Activated T-cell treated with anti-CD3 and anti-CD28 coated beads, Interleukin-2, amount 50 U/mL, for 4 hours (primary cell): Measurements from ENCODE around the gene NFYB. TPM values are rescaled to one million over a fixed set of nuclear protein-coding genes. Genes with fewer than 3 reads are reported as not detected.
"Not testable (repeated sequence)": the region's sequence is repeated elsewhere in the genome, so short reads cannot be mapped to it uniquely, and the experiment has no call there.

Experiments used
- ATAC-seq, 2 donors: fragments of 200-7000 bp; cut with Tn5 transposase; one replicate each; pipeline ENCODE4 v1.10.0; 2021
- DNase-seq: peaks from one replicate; pipeline ENCODE4 v3.0.0-alpha.2; 2020
- H3K27me3 Mint-ChIP-seq: one replicate; pipeline ENCODE4 v1.8.0; 2021; ENCODE audit warnings: low read depth, mixed read lengths
- H3K36me3 Mint-ChIP-seq: one replicate; pipeline ENCODE4 v1.8.0; 2022; ENCODE audit warnings: mixed read lengths; ENCODE audit not compliant: insufficient read depth
- H3K4me1 Mint-ChIP-seq: one replicate; pipeline ENCODE4 v1.8.0; 2021; ENCODE audit warnings: low read depth, mixed read lengths
- H3K4me3 Mint-ChIP-seq: one replicate; pipeline ENCODE4 v1.8.0; 2021; ENCODE audit warnings: mild to moderate bottlenecking, moderate library complexity, mixed read lengths
- H3K9me3 Mint-ChIP-seq: one replicate; pipeline ENCODE4 v1.8.0; 2021; ENCODE audit warnings: mixed read lengths
- total RNA-seq, 3 donors: library from RNA; stranded (reverse); gene quantifications; one replicate each; pipeline ENCODE4 v1.2.1, GENCODE V29; 2021

The NFYB gene
- total RNA-seq, 3 donors from 2014 or later, result 20.6 to 25.7 (median 22.9) TPM

GRCh38 chr12:104114834-104115586 lies 23.0 kb downstream of the NFYB start:
- not testable (repeated sequence) for H3K4me3 Mint-ChIP-seq, ATAC-seq

GRCh38 chr12:104109446-104110271 lies 28.4 kb downstream of the NFYB start:
- Mint-ChIP-seq H3K36me3 (peaks cover 6% of the 10 kb centered on the region), H3K9me3 (no peaks in the 10 kb centered on the region), H3K4me1 (peaks cover 10% of the 10 kb centered on the region), H3K4me3 (no peak overlapping the region), H3K27me3 (no peaks in the 10 kb centered on the region)
- ATAC-seq (no peak), DNase-seq (no peak)

More at GRCh38 chr12:104114834-104115586, 23.0 kb downstream of the NFYB start:
- not testable (repeated sequence) for H3K4me1 Mint-ChIP-seq, H3K27me3 Mint-ChIP-seq, H3K9me3 Mint-ChIP-seq, DNase-seq
- peaks cover 14% of the 10 kb centered on the region for H3K36me3 Mint-ChIP-seq

DNA sequence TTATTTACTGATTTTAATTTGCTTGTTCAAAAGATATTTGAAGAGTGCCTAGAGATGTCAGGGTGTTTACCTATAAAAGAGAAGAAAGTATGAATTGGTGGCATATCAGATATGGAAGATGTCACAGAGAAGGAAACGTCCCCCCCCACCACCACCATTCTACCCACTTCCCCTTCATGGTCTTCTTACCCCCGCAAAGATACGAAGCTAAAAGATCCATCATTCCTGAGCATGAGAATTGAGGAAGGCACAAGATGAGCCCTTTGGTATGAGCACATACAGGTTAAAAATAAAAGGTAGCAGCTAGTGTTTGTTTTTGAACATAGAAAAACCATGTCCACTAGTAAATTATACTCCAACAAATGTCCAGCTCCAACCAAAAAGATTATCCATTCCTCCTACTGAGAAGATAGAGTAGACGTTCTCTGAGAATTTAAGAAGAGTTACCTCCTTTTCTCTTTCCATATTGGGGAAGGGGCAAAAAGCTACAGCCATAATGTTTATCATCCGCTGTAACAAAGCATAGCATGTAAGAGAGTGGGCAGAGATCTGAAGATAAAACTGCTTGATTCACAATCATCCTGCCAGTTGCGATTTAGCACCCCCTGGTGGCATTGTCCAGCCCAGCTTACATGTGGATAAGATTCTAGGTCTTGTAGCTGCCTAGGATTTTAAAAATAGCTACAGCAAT lies 29.1 kb downstream of the NFYB start:
- DNase-seq (peak; percentile 86), ATAC-seq (peak; percentile 98 to 100)
- peaks cover 10% of the 10 kb centered on the region for H3K4me1 Mint-ChIP-seq
- peaks cover 6% of the 10 kb centered on the region for H3K36me3 Mint-ChIP-seq
- no peak overlapping the region for H3K4me3 Mint-ChIP-seq
- H3K9me3 Mint-ChIP-seq, result no peaks in the 10 kb centered on the region
- H3K27me3 Mint-ChIP-seq, result no peaks in the 10 kb centered on the region

DNA sequence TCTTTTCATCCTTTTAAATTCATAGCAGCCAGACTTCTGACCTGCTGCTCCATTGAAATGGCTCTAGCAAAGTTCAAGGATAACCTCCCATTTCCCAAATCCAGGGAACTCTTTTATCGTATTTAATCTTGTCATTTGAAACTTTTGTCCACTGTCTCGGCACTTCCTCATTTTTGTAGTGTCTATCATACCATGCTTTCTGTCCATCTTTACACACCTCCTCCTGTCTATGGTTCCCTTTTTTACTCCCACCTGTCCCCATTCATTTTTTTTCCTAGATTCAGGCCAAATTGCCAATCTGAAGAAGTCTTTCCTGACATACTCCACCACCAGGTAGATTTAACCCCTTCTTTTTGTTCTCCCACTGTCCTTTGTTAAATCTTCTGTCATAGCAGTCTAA lies 31.0 kb downstream of the NFYB start:
- H3K36me3 Mint-ChIP-seq, result peaks cover 11% of the 10 kb centered on the region
- ATAC-seq, result no peak

GRCh38 chr12:104105461-104105860 lies 32.5 kb downstream of the NFYB start:
- DNase-seq (no peak), ATAC-seq (no peak)
- Mint-ChIP-seq H3K36me3 (peaks cover 14% of the 10 kb centered on the region), H3K9me3 (no peaks in the 10 kb centered on the region), H3K4me3 (no peak overlapping the region), H3K27me3 (no peaks in the 10 kb centered on the region), H3K4me1 (peaks cover 10% of the 10 kb centered on the region)

More for the DNA sequence above, 31.0 kb downstream of the NFYB start:
- no peak overlapping the region for H3K4me3 Mint-ChIP-seq
- H3K27me3 Mint-ChIP-seq, result no peaks in the 10 kb centered on the region
- H3K4me1 Mint-ChIP-seq, result peaks cover 10% of the 10 kb centered on the region
- no peaks in the 10 kb centered on the region for H3K9me3 Mint-ChIP-seq
- no peak for DNase-seq

- DNase-seq (no peak), ATAC-seq (no peak)
- Mint-ChIP-seq H3K4me3 (no peak overlapping the region), H3K36me3 (peaks cover 31% of the 10 kb centered on the region), H3K9me3 (no peaks in the 10 kb centered on the region), H3K4me1 (no peaks in the 10 kb centered on the region), H3K27me3 (no peaks in the 10 kb centered on the region)
Measured at GRCh38 chr12:104097954-104098353, 40.1 kb downstream of the NFYB start.

GRCh38 chr12:104095289-104095688 lies 42.7 kb downstream of the NFYB start:
- Mint-ChIP-seq H3K9me3 (no peaks in the 10 kb centered on the region), H3K4me3 (no peak overlapping the region), H3K27me3 (no peaks in the 10 kb centered on the region), H3K4me1 (no peaks in the 10 kb centered on the region), H3K36me3 (peaks cover 31% of the 10 kb centered on the region)
- no peak for ATAC-seq
- no peak for DNase-seq

DNA sequence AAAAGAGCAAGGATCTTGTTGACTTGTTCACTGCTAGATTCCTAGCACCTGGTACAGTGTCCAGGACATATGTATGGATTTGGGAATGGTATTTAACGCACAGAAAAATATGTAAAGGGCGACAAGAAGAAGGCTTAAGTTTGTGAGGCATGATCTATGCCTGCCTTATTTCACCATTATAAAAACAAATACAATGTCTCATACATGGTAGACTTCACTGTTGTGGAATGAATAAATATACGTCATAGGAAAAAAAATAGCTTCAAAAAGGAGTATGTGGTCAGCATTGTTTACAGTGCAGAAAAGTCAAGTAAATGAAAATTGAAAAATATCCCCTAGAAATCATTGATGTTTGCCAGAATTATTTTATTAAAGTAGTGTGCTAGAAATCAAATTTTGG lies 43.7 kb downstream of the NFYB start:
- ATAC-seq, result no peak
- Mint-ChIP-seq H3K27me3 (no peaks in the 10 kb centered on the region), H3K36me3 (peaks cover 33% of the 10 kb centered on the region), H3K4me3 (no peak overlapping the region), H3K4me1 (no peaks in the 10 kb centered on the region), H3K9me3 (no peaks in the 10 kb centered on the region)
- DNase-seq, result no peak

DNA sequence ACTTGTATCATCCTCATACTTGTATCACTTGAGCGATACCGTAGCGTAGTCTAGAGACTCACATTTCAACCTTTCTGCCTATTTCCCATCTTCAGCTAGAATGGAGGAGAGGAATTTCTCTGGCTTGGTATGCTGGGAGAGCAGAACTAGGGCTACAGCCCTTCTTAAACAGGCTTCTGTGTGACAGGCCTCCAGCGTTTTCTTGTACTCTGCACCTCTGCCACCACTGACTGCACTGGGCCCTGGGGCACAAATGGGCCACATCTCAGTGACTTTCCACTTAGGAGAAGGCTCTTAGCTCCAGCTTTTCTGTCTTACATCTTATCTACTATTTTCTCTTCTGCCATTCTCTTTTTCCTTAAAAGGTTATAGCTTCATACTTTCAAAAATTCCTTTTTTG lies 46.9 kb downstream of the NFYB start:
- DNase-seq, result no peak
- Mint-ChIP-seq H3K9me3 (no peaks in the 10 kb centered on the region), H3K4me1 (no peaks in the 10 kb centered on the region)

GRCh38 chr12:104090685-104091084 lies 47.3 kb downstream of the NFYB start:
- no peak for DNase-seq
- Mint-ChIP-seq H3K4me1 (no peaks in the 10 kb centered on the region), H3K4me3 (no peak overlapping the region), H3K36me3 (peaks cover 35% of the 10 kb centered on the region), H3K27me3 (no peaks in the 10 kb centered on the region), H3K9me3 (no peaks in the 10 kb centered on the region)
- ATAC-seq, result no peak

More for the DNA sequence above, 46.9 kb downstream of the NFYB start:
- Mint-ChIP-seq H3K36me3 (peaks cover 34% of the 10 kb centered on the region), H3K4me3 (no peak overlapping the region), H3K27me3 (no peaks in the 10 kb centered on the region)
- ATAC-seq, result no peak

- ATAC-seq (peak; percentile 95 to 97), DNase-seq (no peak)
- peaks cover 28% of the 10 kb centered on the region for H3K36me3 Mint-ChIP-seq
- H3K4me3 Mint-ChIP-seq, result no peak overlapping the region
- no peaks in the 10 kb centered on the region for H3K9me3 Mint-ChIP-seq
- peaks cover 11% of the 10 kb centered on the region for H3K4me1 Mint-ChIP-seq
- no peaks in the 10 kb centered on the region for H3K27me3 Mint-ChIP-seq
Measured at GRCh38 chr12:104083769-104084475, 54.1 kb downstream of the NFYB start.

DNA sequence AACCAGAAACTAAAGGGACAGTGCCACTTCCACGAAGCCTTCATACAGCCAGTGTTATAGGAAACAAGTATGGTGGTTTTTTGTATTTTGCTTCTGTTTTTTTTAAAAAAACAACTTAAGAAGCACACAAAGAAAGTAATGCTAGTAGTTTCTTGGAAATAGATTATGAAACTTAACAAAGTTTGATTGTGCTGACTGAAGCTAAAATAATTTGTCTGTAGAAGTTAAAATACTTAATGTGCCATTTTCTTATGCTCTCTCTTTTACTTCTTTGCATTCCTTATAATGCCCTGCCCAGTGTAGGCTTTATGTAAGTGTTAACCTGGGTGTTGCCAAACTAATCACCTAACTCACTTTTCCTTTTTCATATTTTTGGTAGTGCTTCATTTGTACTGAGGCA lies 57.2 kb downstream of the NFYB start:
- H3K4me1 Mint-ChIP-seq, result peaks cover 24% of the 10 kb centered on the region

DNA sequence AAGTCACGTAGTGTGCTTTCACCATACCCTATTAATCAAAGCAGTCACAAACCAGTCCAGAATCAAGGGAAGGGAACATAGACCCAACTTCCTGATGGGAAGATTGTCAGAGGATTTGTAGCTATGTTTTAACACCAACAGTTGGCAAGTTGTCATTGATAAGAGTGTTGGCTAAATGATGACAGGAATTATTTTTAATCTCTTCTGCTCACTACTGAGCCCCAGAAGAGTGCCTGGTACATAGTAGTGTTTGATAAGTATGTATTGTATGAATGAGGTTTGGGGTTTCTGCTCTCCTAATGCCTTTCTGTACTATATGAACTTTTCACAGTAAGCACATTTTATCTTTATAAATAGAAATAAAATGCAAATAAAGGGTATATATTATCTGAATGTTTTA lies 59.0 kb downstream of the NFYB start:
- no peak for DNase-seq
- ATAC-seq, result no peak
- Mint-ChIP-seq H3K4me1 (peaks cover 19% of the 10 kb centered on the region), H3K36me3 (peaks cover 31% of the 10 kb centered on the region), H3K9me3 (no peaks in the 10 kb centered on the region), H3K27me3 (no peaks in the 10 kb centered on the region), H3K4me3 (no peak overlapping the region)

More for the DNA sequence above, 57.2 kb downstream of the NFYB start:
- no peak for ATAC-seq
- no peaks in the 10 kb centered on the region for H3K27me3 Mint-ChIP-seq
- DNase-seq, result no peak
- peaks cover 35% of the 10 kb centered on the region for H3K36me3 Mint-ChIP-seq
- H3K4me3 Mint-ChIP-seq, result no peak overlapping the region
- H3K9me3 Mint-ChIP-seq, result no peaks in the 10 kb centered on the region

DNA sequence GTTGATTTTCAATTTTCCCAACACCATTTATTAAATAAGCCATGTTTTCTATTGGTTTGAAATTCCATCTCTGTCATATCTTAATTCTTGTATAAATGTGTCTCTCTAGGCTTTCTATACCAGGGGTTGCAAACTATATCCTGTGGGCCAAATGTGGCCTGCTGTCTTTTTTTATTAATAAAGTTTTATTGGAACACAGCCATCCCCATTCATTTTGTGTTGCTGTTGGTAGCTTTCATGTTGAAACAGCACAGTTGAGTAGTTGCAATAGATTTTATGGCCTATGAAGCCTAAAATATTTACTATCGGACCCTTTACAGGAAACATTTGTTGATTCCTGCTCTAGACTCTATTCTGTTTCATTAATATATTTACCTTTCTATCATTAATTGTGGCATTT lies 64.3 kb downstream of the NFYB start:
- ATAC-seq (no peak), DNase-seq (no peak)
- Mint-ChIP-seq H3K4me1 (peaks cover 16% of the 10 kb centered on the region), H3K27me3 (no peaks in the 10 kb centered on the region), H3K36me3 (peaks cover 24% of the 10 kb centered on the region), H3K4me3 (no peak overlapping the region), H3K9me3 (no peaks in the 10 kb centered on the region)
